ENCODE results near the gene METTL25.

GRCh38 chr12:82510386-82510785 is 152.1 kb downstream of the METTL25 start:
- TF ChIP-seq EP300 (IDR thresholded peaks at IDR 0.05) (no peak), POLR2A (IDR thresholded peaks at IDR 0.05) (no peak)
- TF ChIP-seq, protein P1, sequence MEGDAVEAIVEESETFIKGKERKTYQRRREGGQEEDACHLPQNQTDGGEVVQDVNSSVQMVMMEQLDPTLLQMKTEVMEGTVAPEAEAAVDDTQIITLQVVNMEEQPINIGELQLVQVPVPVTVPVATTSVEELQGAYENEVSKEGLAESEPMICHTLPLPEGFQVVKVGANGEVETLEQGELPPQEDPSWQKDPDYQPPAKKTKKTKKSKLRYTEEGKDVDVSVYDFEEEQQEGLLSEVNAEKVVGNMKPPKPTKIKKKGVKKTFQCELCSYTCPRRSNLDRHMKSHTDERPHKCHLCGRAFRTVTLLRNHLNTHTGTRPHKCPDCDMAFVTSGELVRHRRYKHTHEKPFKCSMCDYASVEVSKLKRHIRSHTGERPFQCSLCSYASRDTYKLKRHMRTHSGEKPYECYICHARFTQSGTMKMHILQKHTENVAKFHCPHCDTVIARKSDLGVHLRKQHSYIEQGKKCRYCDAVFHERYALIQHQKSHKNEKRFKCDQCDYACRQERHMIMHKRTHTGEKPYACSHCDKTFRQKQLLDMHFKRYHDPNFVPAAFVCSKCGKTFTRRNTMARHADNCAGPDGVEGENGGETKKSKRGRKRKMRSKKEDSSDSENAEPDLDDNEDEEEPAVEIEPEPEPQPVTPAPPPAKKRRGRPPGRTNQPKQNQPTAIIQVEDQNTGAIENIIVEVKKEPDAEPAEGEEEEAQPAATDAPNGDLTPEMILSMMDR (IDR thresholded peaks at IDR 0.05): no peak

Measured in tibial nerve (tissue), 4 donors.